A673 (cell line): ENCODE results near the gene HECW1. TPM values are rescaled to one million over a fixed set of nuclear protein-coding genes. Genes with fewer than 3 reads are reported as not detected.

Experiments
- BruUV-seq: library from RNA; stranded (reverse); fragments of 400-500 nt; replicated peaks from 2 replicates; lab custom pipeline; 2021; lab: Mats Ljungman, UMichigan
- CTCF ChIA-PET: fragments of 300-600 bp; sonication (Branson Sonifier 250); formaldehyde crosslinking; loops from one replicate; lab custom pipeline; 2022; ENCODE audit warnings: antibody characterized with exemption; lab: Charles Lee
- POLR2A ChIA-PET: fragments of 300-600 bp; sonication (Branson Sonifier 250); formaldehyde crosslinking; loops from one replicate; lab custom pipeline; 2022; ENCODE audit warnings: antibody characterized with exemption; ENCODE audit not compliant: low non-redundant PET; lab: Charles Lee
- DNase-seq: peaks from one replicate; pipeline ENCODE4 v3.0.0-alpha.2; 2015; ENCODE audit warnings: low spot score
- H3K27ac ChIP-seq: fragments of 200-600 bp; sonication (generic); 2 replicates; pipeline ENCODE4 v1.5.1; 2016; ENCODE audit warnings: mixed run types, low read depth, mild to moderate bottlenecking, mixed read lengths, antibody characterized with exemption, low read length; ENCODE audit not compliant: poor library complexity, severe bottlenecking
- H3K27me3 ChIP-seq: fragments of 200-600 bp; sonication (generic); replicated peaks from 2 replicates; pipeline ENCODE4 v1.6.1; 2017; ENCODE audit warnings: mixed run types, low read depth, mild to moderate bottlenecking, mixed read lengths, antibody characterized with exemption, low read length; ENCODE audit not compliant: insufficient read depth, poor library complexity
- H3K36me3 ChIP-seq: fragments of 200-600 bp; sonication (generic); 2 replicates; pipeline ENCODE4 v1.6.1; 2016; ENCODE audit warnings: mixed run types, mild to moderate bottlenecking, mixed read lengths, antibody characterized with exemption, low read length; ENCODE audit not compliant: insufficient read depth, poor library complexity, severe bottlenecking
- H3K4me1 ChIP-seq: fragments of 200-600 bp; sonication (generic); 2 replicates; pipeline ENCODE4 v1.6.1; 2017; ENCODE audit warnings: mixed run types, mild to moderate bottlenecking, mixed read lengths, antibody characterized with exemption, low read length; ENCODE audit not compliant: insufficient read depth, poor library complexity, severe bottlenecking
- H3K4me3 ChIP-seq: fragments of 200-600 bp; sonication (generic); 2 replicates; pipeline ENCODE4 v1.5.1; 2016; ENCODE audit warnings: low read depth, mixed run types, mild to moderate bottlenecking, mixed read lengths, low read length; ENCODE audit not compliant: poor library complexity, severe bottlenecking
- H3K9me3 ChIP-seq: fragments of 200-600 bp; sonication (generic); 2 replicates; pipeline ENCODE4 v1.6.1; 2016; ENCODE audit warnings: mixed run types, low read depth, mild to moderate bottlenecking, mixed read lengths, antibody characterized with exemption, low read length; ENCODE audit not compliant: poor library complexity, severe bottlenecking
- CTCF ChIP-seq: fragments of 300-800, 200-600 bp; sonication (generic); conservative IDR thresholded peaks from 2 replicates; pipeline ENCODE4 v1.5.1; 2017; ENCODE audit warnings: low read depth, mild to moderate bottlenecking, antibody characterized with exemption, low read length, moderate library complexity, mixed read lengths
- EZH2 ChIP-seq: fragments of 200-600 bp; sonication (generic); IDR thresholded peaks from 2 replicates; pipeline ENCODE4 v1.6.1; 2017; ENCODE audit warnings: borderline replicate concordance, low read depth, mild to moderate bottlenecking, mixed read lengths, antibody characterized with exemption, low read length; ENCODE audit not compliant: poor library complexity, severe bottlenecking
- intact Hi-C: fragments of 100-400 bp; cut with micrococcal nuclease; formaldehyde crosslinking; loops from one replicate; pipeline ENCODE4 v1.10.0; 2022; ENCODE audit not compliant: unreplicated experiment
- total RNA-seq: library from RNA; stranded (reverse); gene quantifications from 2 replicates; pipeline ENCODE4 v1.2.3, GENCODE V29; 2021

HECW1 gene
- total RNA-seq, 1 experiment from 2014 or later = 0.39 TPM

- Histone ChIP-seq H3K4me1 (peaks cover 12% of the 10 kb centered on the region), H3K36me3 (peaks cover 15% of the 10 kb centered on the region), H3K4me3 (no peak overlapping the region), H3K27ac (no peak overlapping the region), H3K9me3 (no peaks in the 10 kb centered on the region), H3K27me3 (no peaks in the 10 kb centered on the region)
- no TSS peak for BruUV-seq
- intact Hi-C loops = no loop called here
- DNase-seq = no peak
- TF ChIP-seq CTCF = no peak
- CTCF ChIA-PET = no interaction called here
- POLR2A ChIA-PET = no interaction called here
Observed at GRCh38 chr7:43600056-43600455, 487.6 kb downstream of the HECW1 start.

GRCh38 chr7:43602256-43602655, 489.8 kb downstream of the HECW1 start:
- no peak overlapping the region for H3K4me3 ChIP-seq
- no peaks in the 10 kb centered on the region for H3K9me3 ChIP-seq
- TF ChIP-seq CTCF (no peak), EZH2 (no peak)
- no peaks in the 10 kb centered on the region for H3K27me3 ChIP-seq
- CTCF ChIA-PET = no interaction called here
- H3K36me3 ChIP-seq = peaks cover 15% of the 10 kb centered on the region
- no peak overlapping the region for H3K27ac ChIP-seq
- BruUV-seq = no TSS peak
- peaks cover 7% of the 10 kb centered on the region for H3K4me1 ChIP-seq
- intact Hi-C loops = no loop called here
- POLR2A ChIA-PET = interaction anchor here (0.6 kb wide), 1 partner anchor 109 kb away, joined by 5 read pairs; no protein-coding TSS in a partner anchor
- no peak for DNase-seq

- TF ChIP-seq CTCF = no peak
- no peak for TF ChIP-seq EZH2
- CTCF ChIA-PET = no interaction called here
- no peak for DNase-seq
- Histone ChIP-seq H3K4me1 (peaks cover 7% of the 10 kb centered on the region), H3K36me3 (peaks cover 13% of the 10 kb centered on the region), H3K27ac (no peak overlapping the region), H3K4me3 (no peak overlapping the region), H3K27me3 (no peaks in the 10 kb centered on the region), H3K9me3 (no peaks in the 10 kb centered on the region)
- intact Hi-C loops = no loop called here
- BruUV-seq = no TSS peak
- POLR2A ChIA-PET = no interaction called here
Observed at GRCh38 chr7:43604251-43604650, 491.8 kb downstream of the HECW1 start.
